K562 (cell line): ENCODE data around the gene RGS3. TPM values are rescaled to one million over a fixed set of nuclear protein-coding genes. Genes with fewer than 3 reads are reported as not detected.

Experiments
- ATAC-seq: fragments of 200-7000 bp; cut with Tn5 transposase; 3 replicates; pipeline ENCODE4 v1.9.1; 2020; ENCODE audit warnings: moderate library complexity
- BruUV-seq: library from RNA; stranded (reverse); fragments of 400-500 nt; replicated peaks from 2 replicates; lab custom pipeline; 2021; lab: Mats Ljungman, UMichigan
- CTCF ChIA-PET: fragments of 300-600 bp; formaldehyde crosslinking; extraction: SDS; loops from one replicate; lab custom pipeline; 2021; ENCODE audit warnings: low intra/inter-chr PET ratio; lab: Yijun Ruan, JAX
- POLR2A ChIA-PET: fragments of 300-600, 350-650 bp; sonication (Branson Sonifier 250); formaldehyde crosslinking; extraction: SDS; loops from one replicate; lab custom pipeline; 2021; ENCODE audit warnings: antibody characterized with exemption, inconsistent platforms; lab: Yijun Ruan, JAX
- DNase-seq, 4 experiments: peaks; one replicate each; pipeline versions ENCODE4 v3.0.0 to v3.0.0-alpha.2; 2011 to 2018; ENCODE audit warnings: low spot score in 3 of 4, mixed read lengths in 3 of 4; ENCODE audit errors: extremely low read depth in 1 of 4
- FAIRE-seq: peaks from 2 replicates; lab custom pipeline; 2011; peaks lifted over from hg19 to GRCh38; lab: Jason Lieb, UNC
- H2AFZ ChIP-seq: 2 replicates; pipeline ENCODE4 v1.6.0; 2011; ENCODE audit warnings: low read depth, low read length, control low read depth, inconsistent platforms
- H3K27ac ChIP-seq: fragments of 200-600 bp; 3 replicates; pipeline ENCODE4 v1.8.0; 2011; ENCODE audit warnings: low read depth, mild to moderate bottlenecking, control low read depth, inconsistent platforms, low read length, moderate library complexity, mixed read lengths; ENCODE audit errors: extremely low read depth
- H3K27me3 ChIP-seq, 2 experiments: fragments of 300-600 bp in 1 of 2; 2 replicates in 1 of 2; 3 replicates in 1 of 2; pipeline versions ENCODE4 v1.6.0 to v1.8.0; 2011; ENCODE audit warnings: inconsistent platforms in 2 of 2, low read length in 2 of 2, mild to moderate bottlenecking in 1 of 2, mixed read lengths in 1 of 2, moderate library complexity in 1 of 2; ENCODE audit not compliant: control insufficient read depth in 2 of 2, insufficient read depth in 2 of 2
- H3K36me3 ChIP-seq: fragments of 300-600 bp; 3 replicates; pipeline ENCODE4 v1.8.0; 2011; ENCODE audit warnings: mild to moderate bottlenecking, low read length, inconsistent platforms; ENCODE audit not compliant: control insufficient read depth, insufficient read depth
- H3K4me1 ChIP-seq, 2 experiments: fragments of 200-600 bp in 1 of 2; replicated peaks in 1 of 2; 2 replicates in 1 of 2; 3 replicates in 1 of 2; pipeline versions ENCODE4 v1.5.1 to v1.8.0; 2011; ENCODE audit warnings: inconsistent platforms in 2 of 2, low read length in 2 of 2, mild to moderate bottlenecking in 1 of 2, mixed read lengths in 1 of 2, moderate library complexity in 1 of 2; ENCODE audit not compliant: control insufficient read depth in 2 of 2, insufficient read depth in 2 of 2
- H3K4me2 ChIP-seq: 2 replicates; pipeline ENCODE4 v1.6.1; 2011; ENCODE audit warnings: low read length, control low read depth, inconsistent platforms, mixed read lengths; ENCODE audit not compliant: insufficient read depth
- H3K4me3 ChIP-seq: fragments of 200-600 bp; sonication (generic), shearing (Covaris generic); 2 replicates; pipeline ENCODE4 v1.5.1; 2016; ENCODE audit warnings: control low read depth, inconsistent platforms
- H3K79me2 ChIP-seq: fragments of 200-600 bp; 3 replicates; pipeline ENCODE4 v1.8.0; 2011; ENCODE audit warnings: low read length, inconsistent platforms; ENCODE audit not compliant: control insufficient read depth, insufficient read depth
- H3K9ac ChIP-seq, 2 experiments: 2 replicates each; pipeline versions ENCODE4 v1.6.0 to v1.6.1; 2011; ENCODE audit warnings: low read depth in 2 of 2, low read length in 2 of 2, control low read depth in 1 of 2, inconsistent platforms in 1 of 2, mild to moderate bottlenecking in 1 of 2, mixed read lengths in 1 of 2; ENCODE audit not compliant: insufficient read depth in 1 of 2
- H3K9me1 ChIP-seq: one replicate; pipeline ENCODE4 v1.6.0; 2011; ENCODE audit warnings: inconsistent platforms, mild to moderate bottlenecking, low read length, moderate library complexity; ENCODE audit not compliant: control insufficient read depth, insufficient read depth
- H3K9me3 ChIP-seq: replicated peaks from 2 replicates; pipeline ENCODE4 v1.5.1; 2011; ENCODE audit warnings: low read depth, low read length, inconsistent platforms; ENCODE audit not compliant: control insufficient read depth, insufficient read depth
- H4K20me1 ChIP-seq: replicated peaks from 2 replicates; pipeline ENCODE4 v1.6.1; 2011; ENCODE audit warnings: low read length, inconsistent platforms, mixed read lengths; ENCODE audit not compliant: control insufficient read depth, insufficient read depth
- BRF1 ChIP-seq: IDR thresholded peaks from 3 replicates; pipeline ENCODE4 v1.6.1; 2011; ENCODE audit warnings: borderline replicate concordance, mild to moderate bottlenecking; ENCODE audit not compliant: insufficient read length; ENCODE audit errors: extremely low read depth
- GTF2E2 ChIP-seq: fragments of 200-800 bp; sonication (Bioruptor generic); IDR thresholded peaks from 2 replicates; pipeline ENCODE4 v1.6.1; 2016; ENCODE audit warnings: missing genetic modification characterization, missing compliant biosample characterization
- MAZ ChIP-seq, 2 experiments: fragments of 450-650 bp in 1 of 2; sonication (generic) in 1 of 2; formaldehyde crosslinking; IDR thresholded peaks in 1 of 2; conservative IDR thresholded peaks in 1 of 2; 2 replicates each; pipeline versions ENCODE4 v1.4.0 to v1.5.0; 2020; ENCODE audit warnings: mild to moderate bottlenecking in 1 of 2, missing genetic modification reagents in 1 of 2
- RB1 ChIP-seq: fragments of 450-650 bp; IDR thresholded peaks from 2 replicates; pipeline ENCODE4 v1.6.1; 2017; ENCODE audit warnings: low read depth, mild to moderate bottlenecking
- SIN3A ChIP-seq, 2 experiments: fragments of 150-350 bp in 1 of 2; IDR thresholded peaks; 2 replicates each; pipeline ENCODE4 v1.6.1; 2011 to 2016; ENCODE audit warnings: borderline replicate concordance in 2 of 2, low read depth in 2 of 2, low read length in 2 of 2, mild to moderate bottlenecking in 2 of 2, moderate library complexity in 2 of 2; ENCODE audit not compliant: control insufficient read depth in 1 of 2
- ZBTB33 ChIP-seq: sonication (generic); formaldehyde crosslinking; IDR thresholded peaks from 2 replicates; pipeline ENCODE4 v1.8.1; 2023; ENCODE audit warnings: mild to moderate bottlenecking, missing genetic modification reagents
- ZNF274 ChIP-seq: IDR thresholded peaks from 2 replicates; pipeline ENCODE4 v1.6.1; 2011; ENCODE audit warnings: low read depth, mild to moderate bottlenecking, low read length, moderate library complexity, borderline replicate concordance
- ZNF583 ChIP-seq: fragments of 250-450 bp; sonication (Bioruptor Pico); IDR thresholded peaks from 2 replicates; pipeline ENCODE4 v1.4.0; 2020
- ZNF707 ChIP-seq: fragments of 250-450 bp; sonication (Bioruptor Pico); conservative IDR thresholded peaks from 2 replicates; pipeline ENCODE4 v1.8.0; 2022; ENCODE audit warnings: inconsistent platforms, mild to moderate bottlenecking, moderate library complexity
- WGBS: fragments of 100-300 bp; shearing (Covaris generic); methylation state at CpG from one replicate; pipeline ENCODE4 v1.1.6; 2016; ENCODE audit warnings: low coverage, mixed read lengths; ENCODE audit not compliant: insufficient coverage; ENCODE audit errors: missing lambda C conversion rate; 5-methylcytosine and 5-hydroxymethylcytosine counted together
- in situ Hi-C: fragments of 300-500 bp; cut with MboI; formaldehyde crosslinking; loops from 4 replicates; pipeline ENCODE4 v1.15.0; 2018; ENCODE audit warnings: inconsistent platforms, mixed read lengths
- intact Hi-C: fragments of 100-400 bp; cut with micrococcal nuclease; formaldehyde crosslinking; loops from 2 replicates; pipeline ENCODE4 v1.14.2; 2022
- polyA plus RNA-seq, 8 experiments: library from polyadenylated mRNA; depleted of rRNA in 4 of 8; stranded (reverse) in 5 of 8; unstranded in 3 of 8; fragments of >200 nt; fragmentation: Nextera tagmentation in 2 of 8; fragmentation: Illumina TruSeq in 1 of 8; extraction: Ambion mirVana in 2 of 8; extraction: Trizol in 1 of 8; gene quantifications; 2 replicates each; pipeline versions ENCODE4 v1.2.1 to v1.2.3, GENCODE V29; 2011 to 2014; ENCODE audit warnings: inconsistent platforms in 1 of 8, missing spikeins in 1 of 8
- total RNA-seq, 7 experiments: library from RNA; depleted of rRNA in 6 of 7; stranded (reverse); fragments of >200 nt in 6 of 7; fragmentation: Illumina TruSeq in 2 of 7; extraction: Trizol in 2 of 7; gene quantifications; 2 replicates each; pipeline versions ENCODE4 v1.2.1 to v1.2.3, GENCODE V29; 2011 to 2021; ENCODE audit warnings: low replicate concordance in 1 of 7

The RGS3 gene
- total and polyA plus RNA-seq, 9 of the 15 experiments (the other 6 are each of a cell fraction or from before 2014, with no cell fraction given), result 0.08 to 2.9 (median 0.95) TPM

DNA sequence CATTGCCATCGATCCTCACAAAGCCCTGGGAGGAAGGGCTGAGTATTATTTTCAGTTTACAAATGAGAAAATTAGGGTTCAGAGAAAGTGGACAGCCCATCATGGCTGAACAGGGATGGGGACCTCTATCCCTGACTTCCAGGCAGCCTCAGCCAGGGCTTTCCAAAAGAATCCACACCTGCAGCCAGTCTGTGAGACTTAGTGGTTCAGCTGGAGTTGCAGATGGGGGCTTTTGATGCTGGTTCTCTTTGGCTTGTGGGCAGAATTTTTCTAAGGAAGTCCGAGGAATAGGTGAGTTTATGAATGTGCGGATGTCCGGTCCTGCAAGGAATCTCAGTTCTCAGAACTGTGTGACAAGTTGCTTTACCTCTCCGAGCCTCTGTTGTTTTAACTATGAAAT lies 138.1 kb downstream of the RGS3 start:
- CTCF ChIA-PET, result interaction anchor here (1.1 kb wide), 1 partner anchor 57 kb away, joined by 3 read pairs; no protein-coding TSS in a partner anchor
- POLR2A ChIA-PET, result interaction anchor here (0.5 to 1.3 kb wide), 4 partner anchors 8 to 49 kb away, joined by 3 to 4 read pairs (median 4); no protein-coding TSS in a partner anchor
- peak overlapping the region; percentile 31; the same call in 1 of the 2 replicates for H3K4me2 ChIP-seq
- no TSS peak for BruUV-seq
- peaks cover 3 to 10% of the 10 kb centered on the region in 2 experiments; a peak in 2 of 5 replicates for H3K27me3 ChIP-seq
- peak overlapping the region in 1 of 2 experiments; percentile 65; a peak in 1 of 4 replicates for H3K9ac ChIP-seq
- H3K4me3 ChIP-seq, result no peak overlapping the region
- H3K4me1 ChIP-seq, result peaks cover 9 to 10% of the 10 kb centered on the region in 2 experiments
- intact Hi-C loops, result no loop called here
- in situ Hi-C loops, result loop anchor here (5.0 kb wide), 1 partner anchor 56 kb away; no protein-coding TSS in a partner anchor
- H3K79me2 ChIP-seq, result no peaks in the 10 kb centered on the region
- peak overlapping the region; percentile 17; the same call in 1 of the 2 replicates for H2AFZ ChIP-seq
- ATAC-seq (no peak), DNase-seq (no peak), FAIRE-seq (peak; percentile 19)
- TF ChIP-seq ZNF583 (CRISPR knock-in tag) (no peak), GTF2E2 (tag) (no peak), BRF1 (no peak), ZNF707 (CRISPR knock-in tag) (no peak), ZBTB33 (CRISPR knock-in tag) (no peak), SIN3A (IDR thresholded peaks at IDR 0.05; ENCODE audit: borderline replicate concordance in 2 of 2, control insufficient read depth in 1 of 2, low read depth in 2 of 2, low read length in 2 of 2) (no peak), RB1 (no peak), MAZ (CRISPR knock-in tag; conservative IDR thresholded peaks at IDR 0.05 in 1 of 2, IDR thresholded peaks at IDR 0.05 in 1 of 2) (no peak), ZNF274 (no peak)
- no peaks in the 10 kb centered on the region for H3K36me3 ChIP-seq
- 12% methylated on average over 5 of the region's 5 CpGs for WGBS
- no peaks in the 10 kb centered on the region for H3K9me1 ChIP-seq
- H4K20me1 ChIP-seq, result peaks cover 3% of the 10 kb centered on the region
- H3K27ac ChIP-seq, result no peak overlapping the region
- H3K9me3 ChIP-seq, result no peaks in the 10 kb centered on the region
